NCI-H1930 (cell line): ENCODE measurements around the gene APOC3.
"Not testable (repeated sequence)": the region's sequence is repeated elsewhere in the genome, so short reads cannot be mapped to it uniquely, and the experiment has no call there.

ENCODE experiments used
- DNase-seq, 2 experiments: peaks; one replicate each; lab custom pipeline; 2025; lab: John Stamatoyannopoulos, UW

The APOC3 gene

DNA sequence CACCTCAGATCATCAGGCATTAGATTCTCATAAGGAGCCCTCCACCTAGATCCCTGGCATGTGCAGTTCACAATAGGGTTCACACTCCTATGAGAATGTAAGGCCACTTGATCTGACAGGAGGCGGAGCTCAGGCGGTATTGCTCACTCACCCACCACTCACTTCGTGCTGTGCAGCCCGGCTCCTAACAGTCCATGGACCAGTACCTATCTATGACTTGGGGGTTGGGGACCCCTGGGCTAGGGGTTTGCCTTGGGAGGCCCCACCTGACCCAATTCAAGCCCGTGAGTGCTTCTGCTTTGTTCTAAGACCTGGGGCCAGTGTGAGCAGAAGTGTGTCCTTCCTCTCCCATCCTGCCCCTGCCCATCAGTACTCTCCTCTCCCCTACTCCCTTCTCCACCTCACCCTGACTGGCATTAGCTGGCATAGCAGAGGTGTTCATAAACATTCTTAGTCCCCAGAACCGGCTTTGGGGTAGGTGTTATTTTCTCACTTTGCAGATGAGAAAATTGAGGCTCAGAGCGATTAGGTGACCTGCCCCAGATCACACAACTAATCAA, 2.2 kb downstream of the APOC3 start:
- DNase-seq: no peak

DNA sequence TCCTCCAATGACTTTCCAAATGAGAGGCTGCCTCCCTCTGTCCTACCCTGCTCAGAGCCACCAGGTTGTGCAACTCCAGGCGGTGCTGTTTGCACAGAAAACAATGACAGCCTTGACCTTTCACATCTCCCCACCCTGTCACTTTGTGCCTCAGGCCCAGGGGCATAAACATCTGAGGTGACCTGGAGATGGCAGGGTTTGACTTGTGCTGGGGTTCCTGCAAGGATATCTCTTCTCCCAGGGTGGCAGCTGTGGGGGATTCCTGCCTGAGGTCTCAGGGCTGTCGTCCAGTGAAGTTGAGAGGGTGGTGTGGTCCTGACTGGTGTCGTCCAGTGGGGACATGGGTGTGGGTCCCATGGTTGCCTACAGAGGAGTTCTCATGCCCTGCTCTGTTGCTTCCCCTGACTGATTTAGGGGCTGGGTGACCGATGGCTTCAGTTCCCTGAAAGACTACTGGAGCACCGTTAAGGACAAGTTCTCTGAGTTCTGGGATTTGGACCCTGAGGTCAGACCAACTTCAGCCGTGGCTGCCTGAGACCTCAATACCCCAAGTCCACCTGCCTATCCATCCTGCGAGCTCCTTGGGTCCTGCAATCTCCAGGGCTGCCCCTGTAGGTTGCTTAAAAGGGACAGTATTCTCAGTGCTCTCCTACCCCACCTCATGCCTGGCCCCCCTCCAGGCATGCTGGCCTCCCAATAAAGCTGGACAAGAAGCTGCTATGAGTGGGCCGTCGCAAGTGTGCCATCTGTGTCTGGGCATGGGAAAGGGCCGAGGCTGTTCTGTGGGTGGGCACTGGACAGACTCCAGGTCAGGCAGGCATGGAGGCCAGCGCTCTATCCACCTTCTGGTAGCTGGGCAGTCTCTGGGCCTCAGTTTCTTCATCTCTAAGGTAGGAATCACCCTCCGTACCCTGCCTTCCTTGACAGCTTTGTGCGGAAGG, 2.9 kb downstream of the APOC3 start:
- DNase-seq: no peak

DNA sequence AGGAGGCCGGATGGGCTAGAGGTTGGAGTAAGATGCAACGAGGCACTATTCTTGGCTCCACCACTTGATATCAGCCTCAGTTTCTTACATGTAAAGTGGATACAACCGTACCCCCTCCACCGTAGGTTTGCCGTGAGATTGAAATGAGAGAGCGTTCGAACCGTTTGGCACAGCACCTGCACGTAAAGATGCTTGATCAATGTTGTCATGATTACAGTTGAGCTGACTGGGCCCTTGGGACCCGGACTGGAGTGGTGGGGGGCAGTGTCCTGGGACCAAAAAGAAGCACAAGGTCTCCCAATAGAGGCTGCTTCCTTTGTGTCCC, 3.7 kb downstream of the APOC3 start:
- DNase-seq: no peak

DNA sequence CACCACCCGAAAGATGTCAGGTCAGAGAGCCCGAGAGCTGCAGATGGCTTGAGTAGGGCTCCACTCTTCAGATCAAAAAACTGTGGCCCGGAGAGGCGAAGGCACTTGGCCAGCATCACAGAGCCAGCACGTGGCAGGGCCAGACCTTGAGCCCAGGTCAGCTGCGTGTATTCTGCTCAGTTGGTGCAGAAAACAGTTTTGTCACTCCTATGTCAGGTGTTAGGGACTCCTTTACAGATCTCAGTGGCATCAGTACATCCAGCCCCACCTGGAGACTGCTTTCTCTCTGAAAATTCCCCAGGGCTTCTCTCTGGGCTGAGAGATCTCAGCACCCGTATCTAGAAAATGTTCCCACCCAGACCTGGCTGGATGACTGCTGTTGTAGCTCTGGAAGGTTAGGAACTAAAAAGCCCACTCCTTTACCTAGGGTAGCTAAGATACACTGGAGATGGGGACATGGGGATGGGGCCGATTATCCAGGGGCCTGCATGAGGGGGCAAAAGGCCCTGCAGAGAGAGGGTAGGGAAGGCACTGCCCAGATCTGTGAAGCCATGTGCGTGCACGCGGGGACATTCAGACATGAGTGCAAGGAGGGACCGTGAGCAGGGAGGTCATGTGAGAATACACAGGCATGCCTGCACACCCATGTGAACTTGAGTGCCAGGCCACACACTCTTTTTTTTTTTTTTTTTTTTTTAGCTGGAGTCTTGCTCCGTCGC, 4.3 kb downstream of the APOC3 start:
- DNase-seq: no peak

DNA sequence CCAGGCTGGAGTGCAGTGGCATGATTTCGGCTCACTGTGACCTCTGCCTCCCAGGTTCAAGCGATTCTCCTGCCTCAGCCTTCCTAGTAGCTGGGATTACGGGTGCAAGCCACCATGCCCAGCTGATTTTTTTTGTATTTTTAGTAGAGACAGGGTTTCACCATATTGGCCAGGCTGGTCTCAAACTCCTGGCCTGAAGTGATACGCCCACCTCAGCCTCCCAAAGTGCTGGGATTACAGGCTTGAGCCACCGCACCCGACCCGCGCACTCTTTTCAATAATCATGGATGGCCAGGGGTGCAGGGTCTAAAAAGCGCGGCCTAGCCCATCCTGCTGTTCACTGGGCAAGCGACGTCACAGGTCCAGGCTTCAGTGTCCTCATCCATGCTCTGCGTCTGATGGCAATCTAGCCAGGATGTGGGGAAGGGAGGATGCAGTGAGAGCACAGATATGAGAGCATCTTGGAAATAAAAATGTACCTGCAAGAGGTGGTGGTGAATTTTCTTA, 4.9 kb downstream of the APOC3 start:
- not testable (repeated sequence) for DNase-seq

DNA sequence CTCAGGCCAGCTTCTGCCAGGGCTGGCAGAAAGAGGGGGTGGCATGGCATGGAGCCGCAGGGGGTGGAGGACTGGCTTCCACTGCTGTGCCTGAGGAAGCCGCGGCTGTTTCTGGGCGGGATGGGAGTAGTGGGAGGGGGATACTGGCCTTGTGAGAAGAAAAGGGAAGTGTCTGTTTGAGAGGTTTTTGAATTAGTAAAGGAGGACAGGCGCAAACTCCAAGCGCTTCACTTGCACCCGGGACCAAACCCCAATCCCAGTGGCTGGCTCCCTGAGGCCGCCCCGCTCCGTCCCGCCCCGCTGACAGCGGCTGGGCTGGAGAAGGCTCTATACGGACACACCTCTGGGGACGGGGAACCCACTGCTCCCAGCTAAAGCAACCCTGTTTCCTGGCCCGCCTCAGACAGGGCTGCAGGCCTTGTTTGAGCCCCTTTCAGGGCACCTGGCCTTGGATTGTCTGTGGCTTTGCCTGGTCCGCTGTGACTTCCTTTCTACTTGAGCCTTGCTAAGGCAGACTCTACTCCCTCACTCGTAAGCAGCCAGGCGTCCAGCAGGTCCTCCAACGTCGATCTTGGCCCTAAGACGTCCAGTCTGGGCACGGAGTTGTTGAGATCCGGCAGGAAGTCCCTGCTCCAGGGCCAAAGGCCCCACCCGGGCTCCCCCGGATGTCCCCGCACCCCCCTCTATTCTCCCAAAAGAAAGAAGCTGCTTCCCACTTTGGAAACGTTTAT, 5.5 kb downstream of the APOC3 start:
- DNase-seq: no peak

DNA sequence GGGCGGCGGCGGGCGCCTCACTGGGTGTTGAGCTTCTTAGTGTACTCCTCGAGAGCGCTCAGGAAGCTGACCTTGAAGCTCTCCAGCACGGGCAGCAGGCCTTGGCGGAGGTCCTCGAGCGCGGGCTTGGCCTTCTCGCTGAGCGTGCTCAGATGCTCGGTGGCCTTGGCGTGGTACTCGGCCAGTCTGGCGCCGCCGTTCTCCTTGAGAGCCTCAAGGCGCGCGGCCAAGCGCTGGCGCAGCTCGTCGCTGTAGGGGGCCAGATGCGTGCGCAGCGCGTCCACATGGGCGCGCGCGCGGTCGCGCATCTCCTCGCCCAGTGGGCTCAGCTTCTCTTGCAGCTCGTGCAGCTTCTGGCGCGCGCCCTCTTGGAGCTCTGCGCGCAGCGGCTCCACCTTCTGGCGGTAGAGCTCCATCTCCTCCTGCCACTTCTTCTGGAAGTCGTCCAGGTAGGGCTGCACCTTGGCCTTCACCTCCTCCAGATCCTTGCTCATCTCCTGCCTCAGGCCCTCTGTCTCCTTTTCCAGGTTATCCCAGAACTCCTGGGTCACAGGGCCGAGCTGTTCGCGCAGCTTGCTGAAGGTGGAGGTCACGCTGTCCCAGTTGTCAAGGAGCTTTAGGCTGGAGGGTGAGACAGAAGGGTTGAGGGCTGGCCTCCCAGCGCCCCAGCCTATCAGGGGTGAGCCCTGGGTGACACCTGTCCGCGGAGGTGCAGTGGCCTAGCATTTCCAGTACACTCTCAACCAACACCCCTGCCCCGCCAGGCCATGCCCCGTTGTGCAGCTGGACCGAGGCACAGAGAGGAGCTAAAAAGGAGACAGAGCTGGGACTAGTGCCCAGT, 6.3 kb downstream of the APOC3 start:
- DNase-seq: peak; percentile 85 to 89

DNA sequence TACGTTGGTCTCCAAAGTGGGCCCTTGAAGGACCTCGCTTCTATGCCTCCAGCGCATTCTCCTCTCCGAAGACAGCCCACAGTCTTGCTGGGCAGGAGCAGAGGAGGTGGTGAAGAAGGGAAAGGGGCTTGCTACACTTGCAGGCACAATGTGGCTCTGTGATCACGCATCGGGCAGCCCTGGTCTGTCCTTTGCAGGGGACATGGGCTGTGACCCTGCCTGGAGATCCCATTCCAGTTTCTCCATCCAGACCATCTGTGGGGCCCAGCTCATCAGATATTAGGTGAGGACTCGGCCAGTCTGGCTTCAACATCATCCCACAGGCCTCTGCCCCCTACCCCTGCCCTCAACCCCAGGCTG, 6.9 kb downstream of the APOC3 start:
- no peak for DNase-seq

DNA sequence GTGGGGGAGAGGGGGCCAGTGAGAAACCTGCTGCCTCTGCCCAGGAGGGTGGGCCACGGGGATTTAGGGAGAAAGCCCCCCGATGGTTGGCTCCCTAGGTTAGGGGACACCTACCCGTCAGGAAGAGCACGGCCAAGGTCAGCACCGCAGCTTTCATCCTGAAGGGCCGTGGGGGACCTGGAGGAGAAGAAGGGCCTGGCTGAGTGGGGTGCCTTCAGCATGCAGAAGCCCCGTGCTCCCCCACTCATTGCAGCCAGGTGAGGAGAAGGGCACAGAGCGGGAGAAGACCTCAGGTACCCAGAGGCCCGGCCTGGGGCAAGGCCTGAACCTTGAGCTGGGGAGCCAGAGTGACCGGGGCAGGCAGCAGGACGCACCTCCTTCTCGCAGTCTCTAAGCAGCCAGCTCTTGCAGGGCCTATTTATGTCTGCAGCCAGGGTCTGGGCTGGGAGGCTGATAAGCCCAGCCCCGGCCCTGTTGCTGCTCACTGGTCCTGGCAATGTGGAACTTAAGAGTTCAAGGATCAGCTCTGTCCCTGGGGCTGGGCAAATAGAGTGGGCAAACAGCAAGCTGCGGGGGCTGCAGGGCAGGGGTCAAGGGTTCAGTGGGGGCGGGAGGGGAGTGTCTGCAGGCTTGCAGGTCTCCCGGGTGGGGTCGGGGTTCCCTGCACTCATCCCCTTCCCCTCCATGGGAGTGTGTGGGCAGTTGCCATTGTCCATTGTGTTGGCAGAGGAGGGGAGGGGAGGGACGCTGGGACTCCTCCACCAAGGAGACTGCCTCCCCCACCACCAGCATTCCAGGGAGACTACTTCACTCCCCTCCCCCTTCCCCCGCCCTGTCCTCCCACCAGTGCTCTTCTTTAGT, 7.8 kb downstream of the APOC3 start, which contains the start of gene APOA1:
TSS of gene APOA1 (minus strand) at position 392 of the 861 bp plus-strand sequence. CDS start at position 157, 235 bp downstream.
- no peak for DNase-seq

DNA sequence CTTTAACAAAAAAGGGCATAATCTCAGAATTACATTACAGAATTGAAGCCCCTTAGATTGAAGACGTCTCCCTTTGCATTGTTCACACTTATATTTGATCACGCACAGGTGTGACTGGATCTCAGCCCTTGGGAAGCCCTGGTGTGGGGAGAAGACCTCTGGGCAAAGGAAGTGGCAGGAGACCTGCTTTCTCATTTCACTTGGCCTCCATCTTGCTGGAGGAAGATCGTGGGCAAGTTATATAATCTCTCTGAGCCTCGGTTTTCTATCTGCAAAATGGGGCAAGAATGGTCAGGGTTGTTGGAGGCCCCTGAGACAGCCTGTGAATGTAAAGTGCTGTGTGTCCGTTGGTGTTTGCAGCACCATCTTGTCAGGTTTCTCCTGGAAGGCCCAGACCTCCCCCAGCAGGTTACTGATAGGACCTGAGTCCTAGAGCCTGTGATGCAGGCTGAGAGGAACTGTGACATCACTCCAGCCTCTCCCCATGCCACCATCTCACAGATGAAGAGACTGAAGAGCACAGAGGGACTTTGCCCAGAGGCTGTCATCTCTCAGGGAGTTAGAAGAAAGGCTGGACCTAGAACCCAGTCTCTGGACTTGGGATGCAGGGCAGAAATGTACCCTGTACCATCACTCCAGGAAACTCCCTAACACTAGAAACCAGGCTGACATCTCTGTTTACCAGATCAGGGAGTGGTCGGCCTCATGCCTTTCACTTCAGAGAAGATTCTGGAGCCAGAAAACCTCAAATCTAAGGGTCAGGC, 8.8 kb downstream of the APOC3 start:
- no peak for DNase-seq

DNA sequence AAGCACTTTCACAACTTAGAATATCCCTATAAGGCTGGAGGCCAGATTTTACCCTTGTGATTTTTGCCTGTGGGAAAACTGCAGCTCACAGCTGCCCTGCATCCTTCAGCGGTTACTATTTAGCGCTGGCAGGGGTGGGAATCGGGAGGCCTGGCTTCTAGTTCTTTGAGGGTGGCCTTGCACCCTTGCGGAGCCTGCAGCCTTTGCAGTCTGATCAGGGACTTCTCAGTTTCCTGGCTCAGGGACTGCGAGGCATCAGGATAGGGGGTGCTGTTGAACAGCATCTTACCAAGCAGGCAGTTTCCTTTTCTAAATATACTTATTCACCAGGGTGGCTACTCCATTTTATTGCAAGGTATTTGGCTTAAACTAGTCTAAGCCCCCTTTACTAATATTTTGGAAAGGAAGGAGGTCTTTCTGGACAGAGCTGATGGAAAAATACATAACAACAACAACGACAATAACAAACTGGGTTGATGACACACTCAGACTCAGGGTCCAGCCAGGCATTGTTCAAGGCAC, 10.6 kb downstream of the APOC3 start:
- no peak for DNase-seq

DNA sequence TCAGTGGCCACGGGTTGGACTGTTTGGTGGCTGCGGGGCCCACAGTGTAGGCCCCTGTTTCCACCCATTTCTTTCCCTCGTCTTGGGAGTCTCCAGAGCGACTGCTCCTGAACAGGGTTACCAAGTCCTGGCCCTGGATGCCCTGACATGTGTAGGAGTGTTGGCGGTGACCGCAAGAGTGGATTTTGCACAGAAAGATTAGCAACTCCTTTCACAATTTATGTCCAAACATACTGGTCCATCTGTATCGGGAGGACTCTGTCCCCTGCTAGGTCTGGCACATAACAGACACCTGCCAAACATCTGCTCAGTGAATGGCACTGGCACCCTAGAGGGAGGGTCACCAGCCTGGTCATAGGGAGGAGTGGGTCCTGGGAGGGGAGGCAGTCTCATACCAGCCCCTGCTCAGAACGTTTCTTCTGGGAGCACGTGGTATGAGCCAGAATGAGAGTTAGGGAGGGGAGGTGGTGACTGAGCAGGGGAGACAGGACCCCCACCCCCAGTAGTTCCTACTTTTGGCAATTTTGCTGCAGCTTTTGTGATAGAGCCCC, 11.1 kb downstream of the APOC3 start:
- no peak for DNase-seq

DNA sequence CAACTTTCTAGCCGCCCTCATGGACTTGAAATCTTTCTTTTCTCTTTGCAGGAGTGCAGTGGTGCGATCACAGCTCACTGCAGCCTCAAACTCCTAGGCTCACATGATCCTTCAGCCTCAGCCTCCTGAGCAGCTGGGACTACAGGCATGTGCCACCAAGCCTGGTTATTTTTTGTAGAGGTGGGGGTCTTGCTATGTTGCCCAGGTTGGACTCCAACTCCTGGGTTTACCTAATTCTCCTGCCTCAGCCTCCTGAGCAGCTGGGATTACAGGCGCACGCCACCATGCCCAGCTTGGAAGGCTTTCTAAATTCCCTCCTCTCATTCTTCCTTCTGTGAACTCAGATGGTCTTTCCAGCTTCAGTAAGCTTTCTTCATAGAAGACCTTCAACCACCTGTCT, 12.4 kb downstream of the APOC3 start:
- no peak for DNase-seq

DNA sequence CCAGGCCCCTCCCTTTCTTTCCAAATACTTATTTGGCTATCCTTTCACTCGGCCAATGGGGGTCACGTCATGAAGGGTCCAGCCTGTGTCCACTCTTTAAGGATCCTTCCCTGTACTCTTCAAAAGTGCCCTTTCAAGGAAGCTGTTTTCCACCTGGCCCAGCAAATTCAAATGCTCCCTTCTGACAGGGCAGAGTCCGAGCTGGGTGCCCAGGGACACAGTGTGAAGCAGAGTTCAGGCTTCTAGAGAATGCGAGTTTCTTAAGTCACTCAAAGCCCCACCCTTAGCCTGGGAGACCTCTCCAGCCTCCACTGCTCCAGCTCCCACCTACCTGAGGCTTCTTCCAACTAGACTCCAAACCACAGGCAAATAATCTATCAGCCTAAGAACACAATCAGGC, 13.2 kb downstream of the APOC3 start:
- DNase-seq: no peak

DNA sequence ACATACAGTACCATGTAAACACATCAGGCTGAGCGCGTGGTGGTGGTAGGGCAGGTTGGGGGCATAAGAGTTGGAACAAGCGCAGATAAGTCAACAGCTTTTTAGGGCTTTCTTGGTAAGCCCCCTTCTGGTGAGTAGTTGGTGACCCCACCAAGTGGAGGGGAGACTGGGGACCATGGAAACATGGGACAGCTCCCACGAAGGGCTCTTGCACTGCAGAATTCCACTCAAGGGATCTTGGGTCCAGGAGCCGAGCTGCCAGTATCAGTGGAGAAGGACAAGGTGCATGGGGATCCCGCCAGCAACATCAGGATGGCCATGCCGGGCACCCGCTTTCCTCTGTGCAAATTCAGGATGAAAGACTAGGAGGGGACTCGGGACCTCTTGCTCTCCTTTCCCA, 14.0 kb downstream of the APOC3 start:
- no peak for DNase-seq

DNA sequence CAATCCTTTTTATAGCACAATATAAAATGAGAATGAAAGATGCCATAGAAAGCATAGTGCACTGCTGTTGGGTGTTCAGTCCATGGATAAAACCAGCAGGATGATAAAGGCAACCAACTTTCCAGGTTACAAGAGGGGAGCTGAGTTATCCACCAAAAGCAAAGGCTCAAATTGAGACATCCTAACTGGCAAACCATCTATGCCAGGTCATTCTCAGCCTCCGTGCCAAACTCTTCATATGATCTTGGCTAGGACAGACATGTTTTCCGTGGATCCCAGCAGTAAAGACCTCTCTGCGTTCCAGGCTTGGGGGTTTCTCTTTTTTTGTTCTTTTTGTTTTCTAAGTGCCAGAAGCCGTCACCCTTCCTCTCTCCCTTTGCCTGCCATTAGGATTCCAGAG, 15.0 kb downstream of the APOC3 start:
- no peak for DNase-seq

DNA sequence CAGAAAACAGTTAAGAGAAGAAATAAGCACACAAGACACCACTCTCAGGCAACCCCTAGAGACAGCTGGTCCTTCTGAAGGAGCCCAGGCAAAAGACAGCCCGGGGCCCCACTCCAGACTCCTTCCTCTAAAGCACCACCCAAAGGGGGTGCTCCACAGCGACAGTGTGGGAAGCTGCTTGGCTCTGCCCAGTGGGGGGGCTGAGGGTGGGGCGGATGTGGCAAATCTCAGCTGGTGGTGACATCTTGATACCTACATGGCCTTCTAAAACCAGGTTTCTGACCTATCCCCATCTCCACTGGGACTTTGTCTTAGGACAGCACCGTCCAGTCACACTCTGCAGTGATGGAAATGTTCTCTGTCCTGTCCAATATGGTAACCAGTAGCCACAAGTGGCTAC, 17.9 kb downstream of the APOC3 start:
- DNase-seq: no peak

DNA sequence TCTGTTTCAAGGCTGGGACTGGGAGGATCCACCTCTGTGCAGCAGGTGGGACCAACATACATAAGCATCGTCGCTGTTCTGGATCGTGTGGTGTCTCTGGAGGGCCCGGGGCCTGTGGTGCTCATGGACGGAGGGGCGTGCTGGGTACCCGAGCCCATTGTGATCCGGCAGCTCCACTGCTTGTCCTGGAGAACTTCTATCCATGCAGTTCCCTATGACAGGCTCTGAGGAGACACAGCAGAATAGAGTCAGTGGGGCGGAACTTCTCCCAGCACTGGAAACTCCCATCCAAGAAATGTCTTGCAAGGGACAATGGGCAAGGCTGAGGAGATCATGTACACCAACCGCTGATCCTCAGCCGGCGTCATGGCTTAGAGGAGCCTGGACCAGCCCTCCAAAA, 19.4 kb downstream of the APOC3 start:
- no peak for DNase-seq

DNA sequence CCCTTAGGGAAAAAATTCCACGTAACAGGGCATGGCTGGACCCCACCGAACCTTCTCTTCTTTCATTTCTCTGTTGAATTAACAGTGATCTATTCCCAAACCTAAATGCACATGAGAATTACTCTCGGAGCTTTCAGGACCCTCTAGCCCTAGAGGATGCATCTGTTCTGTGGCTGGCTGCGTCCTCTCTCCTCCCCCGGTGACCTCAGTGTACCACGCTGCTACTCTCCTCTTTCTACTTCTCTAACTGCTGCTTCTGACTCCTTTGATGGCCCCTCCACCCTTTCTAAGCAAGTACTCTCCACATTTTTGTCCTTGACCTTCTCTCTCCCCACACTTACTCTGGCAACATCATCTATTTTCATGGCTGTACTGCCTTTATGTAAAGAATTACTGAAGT, 19.8 kb downstream of the APOC3 start:
- DNase-seq: no peak
